Activated CD8-positive, alpha-beta memory T cell treated with anti-CD3 and anti-CD28 coated beads, Interleukin-2, amount 10 ng/mL, durations not matched to agents 7 days and 5 days (primary cell): ENCODE results near the gene L2HGDH. TPM values are rescaled to one million over a fixed set of nuclear protein-coding genes. Genes with fewer than 3 reads are reported as not detected.

Source experiments
- ATAC-seq: fragments of 150-1000 bp; cut with Tn5 transposase; one replicate; pipeline ENCODE4 v1.10.0; 2021; ENCODE audit warnings: moderate library complexity
- CTCF ChIA-PET: fragments of 350-600 bp; sonication (Branson Sonifier 250); formaldehyde crosslinking; loops from one replicate; lab custom pipeline; 2021; ENCODE audit warnings: antibody characterized with exemption; lab: Charles Lee
- DNase-seq: peaks from one replicate; pipeline ENCODE4 v3.0.0-alpha.2; 2020
- H3K27ac Mint-ChIP-seq: one replicate; pipeline ENCODE4 v1.8.0; 2021; ENCODE audit warnings: mild to moderate bottlenecking, mixed read lengths
- H3K27me3 Mint-ChIP-seq: one replicate; pipeline ENCODE4 v1.8.0; 2021; ENCODE audit warnings: mixed read lengths
- H3K36me3 Mint-ChIP-seq: one replicate; pipeline ENCODE4 v1.8.0; 2021; ENCODE audit warnings: mild to moderate bottlenecking, mixed read lengths
- H3K4me1 Mint-ChIP-seq: one replicate; pipeline ENCODE4 v1.8.0; 2021; ENCODE audit warnings: mixed read lengths
- H3K4me3 Mint-ChIP-seq: one replicate; pipeline ENCODE4 v1.8.0; 2021; ENCODE audit warnings: mild to moderate bottlenecking, moderate library complexity, mixed read lengths
- H3K9me3 Mint-ChIP-seq: one replicate; pipeline ENCODE4 v1.8.0; 2022; ENCODE audit warnings: low read depth, mixed read lengths
- total RNA-seq, 2 experiments: library from RNA; stranded (reverse); gene quantifications; one replicate each; pipeline ENCODE4 v1.2.3, GENCODE V29; 2021

The L2HGDH gene
- total RNA-seq, 2 experiments from 2014 or later: 13.5 to 15.0 TPM

DNA sequence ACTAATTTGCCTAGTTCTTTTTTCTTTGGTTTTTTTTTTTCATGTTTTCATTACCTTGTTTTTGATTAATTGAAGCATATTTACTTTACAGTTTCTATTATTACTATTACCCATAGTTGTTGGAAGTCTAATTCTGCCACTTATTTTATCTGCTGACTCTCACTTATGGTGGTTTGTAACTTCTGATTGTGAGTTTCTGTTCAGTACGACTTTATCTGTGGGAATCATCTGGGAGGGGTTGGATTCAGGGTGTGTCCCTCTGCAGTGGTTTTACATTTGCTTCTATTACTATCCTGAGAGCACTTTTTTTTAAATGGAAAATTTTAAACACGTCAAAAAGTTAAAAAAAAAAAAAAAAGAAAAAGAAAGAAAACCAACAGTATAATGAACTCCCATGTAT is 54.3 kb downstream of the L2HGDH start:
- no peaks in the 10 kb centered on the region for H3K9me3 Mint-ChIP-seq
- H3K27ac Mint-ChIP-seq: no peak overlapping the region
- DNase-seq (no peak), ATAC-seq (no peak)
- H3K4me1 Mint-ChIP-seq: peaks cover 2% of the 10 kb centered on the region
- no peaks in the 10 kb centered on the region for H3K27me3 Mint-ChIP-seq
- H3K4me3 Mint-ChIP-seq: no peak overlapping the region
- CTCF ChIA-PET: no interaction called here
- peaks cover 19% of the 10 kb centered on the region for H3K36me3 Mint-ChIP-seq

DNA sequence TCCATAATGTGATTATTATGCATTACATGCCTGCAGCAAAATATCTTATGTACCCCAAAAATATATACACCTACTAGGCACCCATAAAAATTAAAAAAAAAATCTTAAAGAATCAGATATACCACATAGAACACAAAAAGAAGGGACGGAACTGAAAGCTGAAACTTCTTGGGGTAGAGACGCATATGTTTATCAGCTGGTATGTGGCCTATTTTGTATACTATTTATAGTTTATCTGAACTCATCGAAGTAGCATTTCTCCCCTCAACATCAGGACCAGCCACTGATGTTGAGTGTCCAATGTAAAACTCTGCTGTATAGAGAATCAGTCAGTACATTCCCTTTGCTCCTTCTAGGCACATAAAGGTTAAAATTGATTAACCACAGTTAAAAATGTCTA is 57.8 kb downstream of the L2HGDH start:
- H3K4me3 Mint-ChIP-seq: no peak overlapping the region
- no peak for ATAC-seq
- no peak overlapping the region for H3K27ac Mint-ChIP-seq
- CTCF ChIA-PET: no interaction called here
- peaks cover 4% of the 10 kb centered on the region for H3K9me3 Mint-ChIP-seq
- no peak for DNase-seq
- H3K36me3 Mint-ChIP-seq: peaks cover 43% of the 10 kb centered on the region
- no peaks in the 10 kb centered on the region for H3K4me1 Mint-ChIP-seq
- H3K27me3 Mint-ChIP-seq: no peaks in the 10 kb centered on the region

DNA sequence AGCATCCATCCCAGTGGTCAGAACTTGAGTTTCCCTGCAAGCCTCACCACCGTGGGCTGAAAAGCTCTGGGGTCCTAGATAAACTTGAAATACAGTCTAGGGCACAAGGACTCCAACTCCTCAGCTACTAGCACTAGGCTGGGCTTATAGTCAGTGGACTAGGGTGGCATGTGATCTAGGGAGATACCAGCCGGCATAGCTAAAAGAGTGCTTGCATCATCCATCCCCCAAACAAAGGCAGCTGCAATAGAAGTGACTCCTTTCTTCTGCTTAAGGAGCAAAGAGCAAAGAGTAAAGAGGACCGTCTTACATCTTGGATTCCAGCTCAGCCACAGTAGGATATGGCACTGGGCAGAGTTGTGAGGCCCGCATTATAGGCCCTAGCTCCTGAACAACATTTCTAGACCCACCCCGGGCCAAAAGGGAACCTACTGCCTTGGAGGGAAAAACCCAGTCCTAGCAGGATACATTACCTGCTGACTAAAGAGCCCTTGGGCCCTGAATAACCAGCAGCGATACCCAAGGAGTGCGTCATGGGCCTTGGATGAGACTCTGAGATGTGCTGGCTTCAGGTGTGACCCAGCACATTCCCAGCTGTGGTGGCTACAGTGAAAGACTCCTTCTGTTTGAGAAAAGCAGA is 62.8 kb downstream of the L2HGDH start:
- Mint-ChIP-seq H3K4me3 (no peak overlapping the region), H3K9me3 (peaks cover 4% of the 10 kb centered on the region)
- ATAC-seq: no peak

DNA sequence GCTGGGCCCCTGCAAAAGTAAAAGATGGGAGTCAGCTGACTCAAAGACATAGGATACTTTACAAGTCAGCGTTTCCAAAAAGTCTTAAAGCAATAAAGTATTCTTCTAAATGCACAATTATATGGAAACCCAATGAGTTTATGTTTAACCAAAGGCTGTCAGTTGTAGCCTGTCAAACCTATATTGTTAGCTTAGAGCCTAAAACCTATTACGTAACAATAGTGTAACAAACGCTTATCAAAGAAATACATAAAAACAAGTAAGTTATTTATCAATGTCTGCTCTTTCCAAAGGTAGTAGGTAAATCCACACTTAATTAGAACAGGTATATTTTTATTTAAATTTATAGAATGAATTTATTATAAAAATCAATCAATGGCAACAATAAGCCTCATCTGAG is 64.8 kb downstream of the L2HGDH start:
- peaks cover 2% of the 10 kb centered on the region for H3K9me3 Mint-ChIP-seq
- H3K4me3 Mint-ChIP-seq: no peak overlapping the region
- CTCF ChIA-PET: no interaction called here
- peaks cover 34% of the 10 kb centered on the region for H3K36me3 Mint-ChIP-seq
- H3K27ac Mint-ChIP-seq: no peak overlapping the region
- ATAC-seq (no peak), DNase-seq (no peak)
- no peaks in the 10 kb centered on the region for H3K4me1 Mint-ChIP-seq
- H3K27me3 Mint-ChIP-seq: no peaks in the 10 kb centered on the region

More for the DNA sequence above, 62.8 kb downstream of the L2HGDH start:
- Mint-ChIP-seq H3K36me3 (peaks cover 49% of the 10 kb centered on the region), H3K27me3 (no peaks in the 10 kb centered on the region), H3K4me1 (no peaks in the 10 kb centered on the region), H3K27ac (no peak overlapping the region)
- DNase-seq: no peak
- CTCF ChIA-PET: no interaction called here

DNA sequence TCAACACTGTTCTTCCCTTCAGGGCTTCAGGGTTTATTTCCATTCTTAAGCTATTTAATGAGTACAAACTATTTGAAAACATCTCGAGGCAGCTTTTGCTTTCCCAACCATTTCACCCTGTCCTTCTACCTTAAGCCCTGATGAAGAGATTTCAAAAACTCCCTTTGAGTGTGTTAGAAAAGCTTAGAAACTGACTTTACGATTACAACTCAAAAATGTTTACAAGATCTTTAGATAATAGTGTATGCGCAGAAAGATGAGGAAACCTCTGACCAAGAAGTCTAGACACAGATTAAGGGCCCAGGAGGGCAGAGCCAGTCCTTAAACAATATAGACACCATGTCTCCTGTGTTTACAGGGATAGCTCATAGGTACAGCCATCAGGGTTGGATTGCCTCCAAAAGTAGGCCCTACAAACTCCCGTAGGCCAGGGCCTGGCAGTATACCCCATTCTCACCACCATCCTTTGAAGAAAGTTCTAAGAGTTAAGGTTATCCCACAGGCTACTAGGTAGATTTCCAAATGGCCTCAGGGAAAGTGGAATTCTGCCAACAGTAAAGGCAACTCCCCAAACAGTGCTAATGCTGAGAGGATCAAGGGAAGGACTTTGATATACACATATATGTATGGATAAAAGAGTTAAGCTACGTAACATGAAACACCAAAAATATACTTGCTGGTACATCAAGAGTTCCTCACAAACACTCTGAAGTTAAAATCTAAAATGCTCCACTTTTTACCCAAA is 69.3 kb downstream of the L2HGDH start:
- Mint-ChIP-seq H3K27ac (no peak overlapping the region), H3K36me3 (peaks cover 9% of the 10 kb centered on the region), H3K27me3 (no peaks in the 10 kb centered on the region), H3K4me1 (no peaks in the 10 kb centered on the region), H3K9me3 (no peaks in the 10 kb centered on the region), H3K4me3 (no peak overlapping the region)
- DNase-seq (no peak), ATAC-seq (no peak)
- CTCF ChIA-PET: no interaction called here

DNA sequence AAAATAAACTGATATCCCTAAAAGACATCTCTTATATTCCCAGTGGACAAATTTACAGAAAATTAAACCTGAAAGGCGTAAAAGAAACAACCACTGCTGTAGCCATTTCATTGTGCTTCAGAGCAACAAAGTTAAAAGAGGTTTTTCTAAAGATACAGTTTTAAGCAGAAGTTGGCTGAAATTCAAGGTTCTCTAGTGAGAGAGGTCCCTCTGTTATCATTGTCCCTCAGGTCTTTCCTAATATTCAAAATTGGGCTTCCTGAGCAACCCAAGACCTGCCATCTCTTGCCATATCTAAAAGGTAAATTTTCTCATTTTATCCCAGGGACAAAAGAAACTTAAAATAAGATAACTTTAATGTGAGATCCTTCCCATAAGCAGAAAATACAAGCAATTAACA is 69.9 kb downstream of the L2HGDH start:
- Mint-ChIP-seq H3K27me3 (no peaks in the 10 kb centered on the region), H3K9me3 (peaks cover 2% of the 10 kb centered on the region), H3K27ac (no peak overlapping the region), H3K4me3 (no peak overlapping the region), H3K4me1 (no peaks in the 10 kb centered on the region), H3K36me3 (peaks cover 15% of the 10 kb centered on the region)
- ATAC-seq: no peak
- CTCF ChIA-PET: no interaction called here
- DNase-seq: no peak

DNA sequence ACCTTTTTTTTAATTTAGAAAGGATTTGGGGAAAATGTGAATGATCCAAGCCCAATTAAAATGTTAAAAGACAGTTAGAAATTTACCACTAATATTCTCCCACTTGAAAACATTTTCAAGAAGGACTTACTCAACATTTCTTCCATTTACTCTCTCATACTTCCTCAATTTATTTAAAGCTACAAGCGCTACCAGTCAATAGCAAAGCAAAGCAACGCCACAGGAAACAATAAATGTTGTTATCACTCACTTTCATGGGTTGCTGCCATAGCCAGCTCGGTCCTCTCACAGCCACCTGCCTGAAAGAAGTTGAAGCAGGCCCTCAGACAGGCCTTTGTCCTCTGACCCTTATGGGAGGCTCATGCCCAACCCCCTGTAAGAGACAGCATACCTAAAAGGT is 74.6 kb downstream of the L2HGDH start:
- CTCF ChIA-PET: interaction anchor here (1.5 kb wide), 1 partner anchor 295 kb away, joined by 3 read pairs; the partner anchor contains the start of gene MAP4K5
- Mint-ChIP-seq H3K27me3 (peaks cover 12% of the 10 kb centered on the region), H3K4me3 (no peak overlapping the region), H3K4me1 (peaks cover 20% of the 10 kb centered on the region), H3K9me3 (peaks cover 7% of the 10 kb centered on the region), H3K27ac (peak overlapping the region; percentile 30), H3K36me3 (peaks cover 21% of the 10 kb centered on the region)
- no peak for DNase-seq
- no peak for ATAC-seq

DNA sequence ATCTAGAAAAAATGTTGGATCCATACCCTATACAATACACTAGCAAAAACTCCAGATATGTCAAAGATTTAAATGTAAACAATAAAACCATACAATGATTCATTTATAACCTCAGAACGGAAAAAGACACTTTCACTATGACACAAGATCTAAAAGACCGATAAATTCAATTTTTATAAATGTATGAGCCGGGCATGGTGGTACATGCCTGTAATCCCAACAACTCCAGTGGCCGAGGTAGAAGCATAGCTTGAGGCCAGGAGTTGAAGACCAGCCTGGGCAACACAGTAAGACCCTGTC is 78.1 kb downstream of the L2HGDH start:
- CTCF ChIA-PET: interaction anchor here (1.4 kb wide), 1 partner anchor 87 kb away, joined by 5 read pairs; no protein-coding TSS in a partner anchor
- peaks cover 37% of the 10 kb centered on the region for H3K4me1 Mint-ChIP-seq
- DNase-seq: no peak
- peak overlapping the region; percentile 53 for H3K4me3 Mint-ChIP-seq
- H3K36me3 Mint-ChIP-seq: peaks cover 25% of the 10 kb centered on the region
- peaks cover 16% of the 10 kb centered on the region for H3K27me3 Mint-ChIP-seq
- peaks cover 7% of the 10 kb centered on the region for H3K9me3 Mint-ChIP-seq
- H3K27ac Mint-ChIP-seq: peak overlapping the region; percentile 76
- peak; percentile 21 for ATAC-seq

DNA sequence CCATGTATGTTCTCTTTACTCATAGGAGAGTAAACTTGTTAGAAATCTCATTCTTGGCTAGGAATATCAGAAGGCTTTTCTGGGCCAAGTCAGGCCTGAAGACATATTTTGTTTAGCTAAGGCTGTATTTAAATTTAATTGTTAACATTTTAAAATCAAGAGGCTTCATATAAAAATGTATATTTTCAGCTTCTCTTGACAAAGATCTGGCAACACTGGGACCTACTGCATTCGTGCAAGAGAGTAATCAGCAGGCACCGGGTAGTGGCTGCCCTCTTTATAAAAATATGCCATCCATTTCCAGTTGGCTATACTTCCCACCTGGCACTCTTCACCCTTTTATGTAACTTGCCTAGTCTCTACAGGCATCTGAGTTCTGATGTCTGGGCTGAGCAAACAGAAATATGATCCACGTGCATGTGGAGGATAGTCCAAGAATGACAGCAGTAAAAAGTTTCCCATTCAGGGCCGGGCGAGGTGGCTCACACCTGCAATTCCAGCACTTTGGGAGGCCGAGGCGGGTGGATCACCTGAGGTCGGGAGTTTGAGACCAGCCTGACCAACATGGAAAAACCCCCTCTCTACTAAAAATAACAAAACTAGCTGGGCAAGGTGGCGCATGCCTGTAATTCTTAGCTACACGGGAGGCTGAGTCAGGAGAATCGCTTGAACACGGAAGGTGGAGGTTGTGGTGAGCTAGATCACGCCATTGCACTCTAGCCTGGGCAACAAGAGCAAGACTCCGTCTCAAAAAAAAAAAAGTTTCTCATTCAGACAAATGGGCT is 78.7 kb downstream of the L2HGDH start:
- peak overlapping the region; percentile 76 for H3K27ac Mint-ChIP-seq
- H3K9me3 Mint-ChIP-seq: peaks cover 9% of the 10 kb centered on the region
- CTCF ChIA-PET: interaction anchor here (0.6 to 1.4 kb wide), 5 partner anchors 12 to 87 kb away, joined by 3 to 5 read pairs (median 3); no protein-coding TSS in a partner anchor
- ATAC-seq: no peak
- H3K27me3 Mint-ChIP-seq: peaks cover 16% of the 10 kb centered on the region
- H3K4me3 Mint-ChIP-seq: peak overlapping the region; percentile 53
- H3K4me1 Mint-ChIP-seq: peaks cover 40% of the 10 kb centered on the region
- peak; percentile 57 for DNase-seq
- H3K36me3 Mint-ChIP-seq: peaks cover 29% of the 10 kb centered on the region

DNA sequence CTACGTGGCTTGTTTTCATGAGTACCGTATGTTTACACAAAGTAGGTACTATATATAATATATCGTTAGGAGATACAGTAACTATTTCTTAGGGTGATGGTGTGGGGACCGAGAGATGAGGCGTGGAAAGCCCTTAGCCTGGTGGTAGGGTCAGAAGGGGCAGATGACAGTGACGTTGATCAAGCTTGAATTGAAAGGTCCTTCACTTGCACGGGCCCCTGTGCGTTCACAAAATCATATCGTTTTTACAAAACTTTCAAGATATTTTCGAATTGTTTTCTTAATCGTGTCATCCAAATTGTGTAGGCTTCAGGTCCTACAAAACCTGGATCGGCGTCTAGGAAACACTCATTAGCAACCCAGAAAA is 79.8 kb downstream of the L2HGDH start:
- Mint-ChIP-seq H3K9me3 (peaks cover 7% of the 10 kb centered on the region), H3K4me3 (peak overlapping the region; percentile 69), H3K27ac (peak overlapping the region; percentile 70), H3K27me3 (peaks cover 16% of the 10 kb centered on the region), H3K4me1 (peaks cover 40% of the 10 kb centered on the region), H3K36me3 (peaks cover 26% of the 10 kb centered on the region)
- CTCF ChIA-PET: interaction anchor here (1.0 to 1.3 kb wide), 3 partner anchors 13 to 371 kb away, joined by 3 read pairs; no protein-coding TSS in a partner anchor
- ATAC-seq (no peak), DNase-seq (no peak)

DNA sequence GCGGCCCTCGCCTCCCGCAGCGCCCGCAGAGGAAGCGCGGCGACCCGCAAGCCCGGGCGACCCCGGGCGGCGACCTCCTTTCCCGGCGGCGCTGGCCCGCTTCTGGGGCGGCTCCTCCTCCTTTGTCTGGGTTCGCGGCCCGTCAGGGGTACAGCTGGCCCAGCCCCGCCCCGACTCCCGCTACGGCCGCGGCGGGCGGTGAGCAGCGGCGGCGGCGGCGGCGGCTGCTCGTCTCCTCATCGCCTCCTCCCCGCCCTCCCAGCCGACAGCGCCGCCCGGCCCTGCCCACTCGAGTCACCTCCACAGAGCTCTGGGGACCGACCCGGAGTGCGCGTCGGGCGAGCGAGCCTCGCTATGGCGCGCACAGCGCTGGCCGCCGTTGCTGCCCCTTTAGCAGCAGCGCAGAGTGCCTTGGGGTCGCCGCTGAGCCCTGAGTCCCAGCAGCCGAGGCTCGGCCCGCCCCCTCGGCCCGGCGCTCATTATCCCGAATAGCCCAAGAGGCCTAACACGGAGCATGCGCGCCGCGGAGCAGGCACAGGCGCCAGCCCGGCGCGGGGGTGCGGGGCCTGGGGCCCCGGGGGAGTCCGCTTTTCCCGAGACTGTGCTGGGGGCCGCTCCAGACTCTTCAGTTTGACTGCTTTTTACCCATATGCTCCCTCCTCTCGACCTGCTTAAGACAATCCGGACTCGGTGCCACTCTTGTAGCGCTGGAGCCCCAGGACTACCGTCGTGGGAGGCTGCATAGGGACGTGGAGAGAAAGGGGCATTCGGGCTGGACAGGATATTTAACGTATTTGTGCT is 80.4 kb downstream of the L2HGDH start, which contains the start of gene SOS2:
TSS of gene SOS2 (minus strand) at position 104 of the 801 bp plus-strand sequence. CDS start 295 bp downstream, outside the sequence.
- H3K27ac Mint-ChIP-seq: peak within 1 kb of the TSS; percentile 87
- CTCF ChIA-PET: interaction anchor here (1.0 kb wide), 2 partner anchors 80 to 370 kb away, joined by 3 read pairs; no protein-coding TSS in a partner anchor
- peaks cover 16% of the 10 kb centered on the region for H3K27me3 Mint-ChIP-seq
- DNase-seq: peak; percentile 86
- peaks cover 7% of the 10 kb centered on the region for H3K9me3 Mint-ChIP-seq
- peaks cover 40% of the 10 kb centered on the region for H3K4me1 Mint-ChIP-seq
- H3K36me3 Mint-ChIP-seq: peaks cover 25% of the 10 kb centered on the region
- peak; percentile 80 for ATAC-seq
- peak within 1 kb of the TSS; percentile 80 for H3K4me3 Mint-ChIP-seq

DNA sequence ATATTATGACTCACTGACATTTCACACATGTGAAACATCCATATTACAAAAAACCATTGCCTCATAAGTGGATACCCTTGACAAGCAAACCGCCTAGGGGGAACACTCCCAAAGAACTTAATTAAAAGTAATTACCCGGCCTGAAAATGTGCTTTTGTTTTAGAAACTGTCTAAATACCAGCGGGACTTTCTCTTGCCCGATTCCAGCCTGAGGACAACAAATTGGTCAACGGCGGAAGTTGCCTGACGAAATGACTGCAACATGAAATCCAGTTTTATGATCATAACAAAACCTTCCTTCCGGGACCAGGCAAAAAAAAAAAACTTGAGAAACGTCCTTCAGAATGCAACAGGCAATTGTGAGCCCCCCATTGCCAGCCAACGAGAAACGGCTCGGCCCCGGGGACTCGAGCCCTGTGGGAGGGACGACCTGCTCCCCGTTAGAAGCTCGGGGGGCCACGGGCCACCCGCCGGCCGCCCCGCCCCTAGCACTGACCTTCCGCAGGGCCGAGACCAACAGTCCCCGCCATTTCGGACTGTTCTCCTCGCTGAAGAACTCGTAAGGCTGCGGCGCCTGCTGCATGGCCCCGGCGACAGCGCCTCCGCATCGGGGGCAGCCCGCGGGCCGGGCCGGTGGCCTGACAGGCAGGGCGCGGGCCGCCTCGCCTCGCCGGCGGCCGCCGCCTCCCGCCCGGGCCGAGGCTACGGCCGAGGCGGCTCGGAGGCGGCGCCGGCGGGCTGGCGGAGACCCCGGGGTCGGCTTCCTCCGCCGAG is 81.1 kb downstream of the L2HGDH start:
- H3K27me3 Mint-ChIP-seq: peaks cover 16% of the 10 kb centered on the region

More for the DNA sequence above, 81.1 kb downstream of the L2HGDH start:
- Mint-ChIP-seq H3K4me1 (peaks cover 44% of the 10 kb centered on the region), H3K4me3 (peak overlapping the region; percentile 80), H3K36me3 (peaks cover 24% of the 10 kb centered on the region), H3K9me3 (peaks cover 6% of the 10 kb centered on the region), H3K27ac (peak overlapping the region; percentile 87)
- ATAC-seq (peak; percentile 34), DNase-seq (peak; percentile 77)
- CTCF ChIA-PET: interaction anchor here (1.0 kb wide), 2 partner anchors 81 to 369 kb away, joined by 3 read pairs; no protein-coding TSS in a partner anchor
